HG02981 (cell line): Measurements from ENCODE around the gene PLXDC2.

Experiments
- ATAC-seq: cut with Tn5 transposase; IDR thresholded peaks from one replicate; pipeline ENCODE4 v1.9.1; 2021; ENCODE audit warnings: mild to moderate bottlenecking, moderate library complexity; ENCODE audit not compliant: unreplicated experiment

The PLXDC2 gene

DNA sequence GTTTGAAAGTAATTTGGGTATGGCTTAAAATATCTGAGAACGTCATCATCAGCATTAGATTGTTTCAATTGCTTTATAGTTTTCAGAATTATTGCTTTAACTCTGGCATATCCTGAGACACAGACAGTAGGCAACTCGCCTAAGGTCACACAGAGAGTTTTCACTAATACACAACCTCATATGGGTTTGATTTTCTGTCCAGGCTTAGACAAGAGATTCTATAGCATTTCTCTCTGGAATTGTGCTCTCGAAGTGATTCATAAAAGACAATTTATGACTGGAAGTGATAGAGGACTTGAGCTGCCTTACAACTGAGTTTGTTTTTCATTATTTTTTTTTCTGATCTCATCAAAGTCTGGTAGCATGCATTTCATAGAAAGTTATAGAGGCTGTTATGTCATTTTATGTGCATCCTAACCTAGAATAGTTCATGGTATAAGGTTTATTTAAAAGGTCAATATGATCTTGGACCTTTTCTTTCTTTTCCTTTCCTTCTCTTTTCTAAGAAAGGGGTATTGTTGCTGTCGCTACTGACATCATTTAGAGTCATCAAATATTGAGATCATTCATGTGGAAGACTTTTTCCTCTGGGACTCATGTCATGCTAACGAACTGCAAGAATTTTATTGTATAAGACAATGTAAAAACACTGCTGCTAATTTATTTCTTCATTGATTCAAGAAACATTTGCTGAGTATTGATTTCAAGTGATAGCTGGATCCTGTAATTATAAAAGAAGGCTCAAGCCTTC is 278.2 kb downstream of the PLXDC2 start:
- ATAC-seq = no peak

- no peak for ATAC-seq
Observed at GRCh38 chr10:20100171-20100570, 283.9 kb downstream of the PLXDC2 start.

DNA sequence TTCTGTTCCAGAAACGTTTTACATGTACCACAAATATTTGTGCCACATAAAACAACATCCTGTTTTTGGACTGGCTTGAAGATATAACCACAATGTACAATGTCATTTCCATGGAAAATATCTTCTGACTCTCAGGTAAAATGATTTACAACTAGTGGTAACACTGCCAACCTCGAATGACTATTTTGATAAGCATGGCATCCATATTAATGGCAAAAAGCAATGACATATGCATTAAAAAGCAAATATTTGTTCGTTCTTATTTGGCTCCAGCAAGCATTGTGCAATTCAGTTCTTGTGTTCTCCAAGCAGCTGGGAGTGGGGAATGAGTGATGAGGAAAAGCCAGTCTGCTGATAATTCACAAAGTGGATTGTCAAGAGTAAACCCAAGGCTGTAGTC is 289.0 kb downstream of the PLXDC2 start:
- no peak for ATAC-seq

GRCh38 chr10:20105931-20106330 is 289.7 kb downstream of the PLXDC2 start:
- no peak for ATAC-seq

GRCh38 chr10:20108021-20108420 is 291.8 kb downstream of the PLXDC2 start:
- no peak for ATAC-seq

- no peak for ATAC-seq
Observed at GRCh38 chr10:20109613-20110012, 293.4 kb downstream of the PLXDC2 start.

GRCh38 chr10:20110125-20111100 is 294.2 kb downstream of the PLXDC2 start:
- no peak for ATAC-seq

DNA sequence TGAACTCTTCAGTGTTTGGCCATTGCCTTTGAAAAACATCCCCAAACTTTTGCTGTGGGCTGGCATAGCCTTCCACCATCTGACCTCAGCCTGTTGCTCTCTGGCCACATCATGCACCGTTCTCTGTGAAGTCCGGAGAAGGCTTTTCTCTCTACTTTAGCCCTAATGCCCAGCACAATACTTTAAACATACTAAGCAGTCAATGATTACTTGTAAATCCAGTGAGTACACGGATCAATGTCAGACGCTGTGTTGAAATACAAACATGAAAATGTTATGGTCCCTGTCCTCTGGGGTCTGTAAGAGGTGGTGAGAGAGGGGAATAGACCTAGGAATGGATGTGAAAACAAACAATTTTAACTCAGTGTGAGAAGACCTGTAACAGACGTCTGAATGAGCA is 297.9 kb downstream of the PLXDC2 start:
- no peak for ATAC-seq

DNA sequence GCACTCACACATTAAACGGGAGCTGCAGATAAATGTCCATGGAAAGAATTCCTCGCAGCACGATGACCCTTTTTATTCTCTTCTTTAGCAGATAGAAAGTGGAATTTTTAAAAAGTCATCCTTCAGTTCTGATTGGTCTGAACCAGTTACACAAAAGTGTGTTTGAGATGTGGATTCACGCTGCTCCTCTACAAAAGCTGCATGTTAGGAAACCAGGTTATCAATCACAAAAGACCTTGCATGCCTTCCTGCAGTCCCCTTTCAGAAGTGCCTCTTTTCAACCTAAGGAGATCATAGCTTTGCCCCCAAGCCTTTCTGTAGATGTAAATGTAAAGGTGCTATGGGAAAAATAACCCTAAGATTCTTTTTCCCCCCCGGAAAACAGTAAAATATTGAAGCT is 299.7 kb downstream of the PLXDC2 start:
- no peak for ATAC-seq

DNA sequence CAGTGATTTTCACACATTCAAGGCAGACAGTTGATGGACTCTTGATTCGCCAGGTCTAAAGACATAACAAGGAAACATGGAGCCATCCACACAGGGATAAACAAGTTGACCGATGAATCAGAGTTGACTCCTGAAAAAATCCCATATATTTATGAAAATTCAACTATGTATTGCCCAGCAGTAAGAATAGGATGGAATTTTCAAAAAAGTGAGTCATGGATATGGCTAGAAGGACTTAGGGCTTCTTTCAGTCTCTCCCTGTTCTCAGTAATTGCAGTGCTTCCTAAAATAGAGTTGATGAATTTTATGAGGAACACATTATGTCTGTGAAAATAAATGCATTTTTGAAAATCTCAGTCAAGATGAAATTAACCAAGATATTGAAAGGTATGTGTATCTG is 301.2 kb downstream of the PLXDC2 start:
- ATAC-seq = no peak

GRCh38 chr10:20118119-20118518 is 301.9 kb downstream of the PLXDC2 start:
- no peak for ATAC-seq

GRCh38 chr10:20128811-20129210 is 312.6 kb downstream of the PLXDC2 start:
- no peak for ATAC-seq

GRCh38 chr10:20132816-20133215 is 316.6 kb downstream of the PLXDC2 start:
- ATAC-seq = no peak

- ATAC-seq = no peak
Observed at GRCh38 chr10:20133669-20134189, 317.5 kb downstream of the PLXDC2 start.

GRCh38 chr10:20142311-20142710 is 326.1 kb downstream of the PLXDC2 start:
- ATAC-seq = no peak

- no peak for ATAC-seq
Observed at GRCh38 chr10:20144268-20144667, 328.0 kb downstream of the PLXDC2 start.

DNA sequence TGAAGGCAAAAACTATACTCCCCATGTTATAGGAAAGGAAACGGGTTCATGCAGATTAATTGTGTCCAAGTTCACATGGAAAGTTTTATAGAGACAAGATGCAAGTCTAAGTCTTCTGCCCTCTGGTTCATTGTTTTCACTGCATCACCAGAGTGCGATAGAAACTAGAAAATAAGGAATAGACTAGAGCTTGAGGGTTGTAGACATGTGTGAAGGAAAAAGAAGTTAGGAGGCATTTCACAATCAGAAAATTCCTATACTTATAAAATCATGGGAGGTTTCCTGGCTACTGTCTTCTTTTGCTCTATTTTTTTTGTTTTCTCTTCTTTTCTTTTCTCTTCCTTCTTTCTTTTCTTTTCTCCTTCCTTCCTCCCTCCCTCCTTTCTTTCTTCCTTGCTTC is 329.8 kb downstream of the PLXDC2 start:
- no peak for ATAC-seq

- ATAC-seq = no peak
Observed at GRCh38 chr10:20147684-20148083, 331.5 kb downstream of the PLXDC2 start.

- no peak for ATAC-seq
Observed at GRCh38 chr10:20156511-20156910, 340.3 kb downstream of the PLXDC2 start.

GRCh38 chr10:20157314-20157713 is 341.1 kb downstream of the PLXDC2 start:
- no peak for ATAC-seq

GRCh38 chr10:20158086-20158485 is 341.9 kb downstream of the PLXDC2 start:
- no peak for ATAC-seq

DNA sequence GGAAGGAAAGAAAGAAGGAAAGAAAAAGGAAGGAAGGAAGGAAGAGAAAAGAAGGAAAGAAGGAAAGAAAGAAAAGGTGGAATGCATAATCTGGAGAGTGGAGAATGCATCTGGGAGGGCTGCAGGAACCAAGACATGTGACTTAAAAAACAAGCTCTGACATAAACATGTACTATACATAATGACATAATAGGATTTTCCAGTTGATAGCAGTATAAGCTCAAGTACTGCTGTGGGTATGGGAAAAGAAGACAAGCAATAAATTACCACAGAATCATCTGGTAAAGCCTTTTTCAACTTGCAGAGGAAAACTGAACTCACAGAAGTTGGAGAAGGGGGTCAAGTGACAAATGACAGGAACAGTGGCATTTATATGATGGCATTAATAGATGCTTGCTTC is 345.9 kb downstream of the PLXDC2 start:
- no peak for ATAC-seq
